Activated naive CD4-positive, alpha-beta T cell treated with anti-CD3 and anti-CD28 coated beads for 36 hours (primary cell): ENCODE results near the gene INAVA. TPM values are rescaled to one million over a fixed set of nuclear protein-coding genes. Genes with fewer than 3 reads are reported as not detected.
A peak's percentile ranks its signal among the peaks of the same experiment; 100 is the strongest.
"Not testable (repeated sequence)": the region's sequence is repeated elsewhere in the genome, so short reads cannot be mapped to it uniquely, and the experiment has no call there.

Source experiments
- CTCF ChIA-PET: fragments of 350-600 bp; sonication (Branson Sonifier 250); formaldehyde crosslinking; loops from one replicate; lab custom pipeline; 2021; ENCODE audit warnings: antibody characterized with exemption; lab: Charles Lee
- DNase-seq: peaks from one replicate; pipeline ENCODE4 v3.0.0-alpha.2; 2020
- H3K27ac Mint-ChIP-seq: one replicate; pipeline ENCODE4 v1.8.0; 2021; ENCODE audit warnings: mild to moderate bottlenecking, mixed read lengths
- H3K27me3 Mint-ChIP-seq: one replicate; pipeline ENCODE4 v1.8.0; 2021; ENCODE audit warnings: low read depth, mixed read lengths
- H3K36me3 Mint-ChIP-seq: one replicate; pipeline ENCODE4 v1.8.0; 2021; ENCODE audit warnings: low read depth, mixed read lengths
- H3K4me1 Mint-ChIP-seq: one replicate; pipeline ENCODE4 v1.8.0; 2021; ENCODE audit warnings: low read depth, mixed read lengths
- H3K4me3 Mint-ChIP-seq: one replicate; pipeline ENCODE4 v1.8.0; 2021; ENCODE audit warnings: mild to moderate bottlenecking, moderate library complexity, mixed read lengths
- H3K9me3 Mint-ChIP-seq: one replicate; pipeline ENCODE4 v1.8.0; 2021; ENCODE audit warnings: mixed read lengths
- intact Hi-C: fragments of 100-400 bp; cut with micrococcal nuclease; formaldehyde crosslinking; loops from one replicate; pipeline ENCODE4 v1.15.1; 2023
- total RNA-seq, 2 experiments: library from RNA; stranded (reverse); gene quantifications; one replicate each; pipeline ENCODE4 v1.2.3, GENCODE V29; 2021

The INAVA gene
- total RNA-seq, 2 experiments from 2014 or later, result not detected

DNA sequence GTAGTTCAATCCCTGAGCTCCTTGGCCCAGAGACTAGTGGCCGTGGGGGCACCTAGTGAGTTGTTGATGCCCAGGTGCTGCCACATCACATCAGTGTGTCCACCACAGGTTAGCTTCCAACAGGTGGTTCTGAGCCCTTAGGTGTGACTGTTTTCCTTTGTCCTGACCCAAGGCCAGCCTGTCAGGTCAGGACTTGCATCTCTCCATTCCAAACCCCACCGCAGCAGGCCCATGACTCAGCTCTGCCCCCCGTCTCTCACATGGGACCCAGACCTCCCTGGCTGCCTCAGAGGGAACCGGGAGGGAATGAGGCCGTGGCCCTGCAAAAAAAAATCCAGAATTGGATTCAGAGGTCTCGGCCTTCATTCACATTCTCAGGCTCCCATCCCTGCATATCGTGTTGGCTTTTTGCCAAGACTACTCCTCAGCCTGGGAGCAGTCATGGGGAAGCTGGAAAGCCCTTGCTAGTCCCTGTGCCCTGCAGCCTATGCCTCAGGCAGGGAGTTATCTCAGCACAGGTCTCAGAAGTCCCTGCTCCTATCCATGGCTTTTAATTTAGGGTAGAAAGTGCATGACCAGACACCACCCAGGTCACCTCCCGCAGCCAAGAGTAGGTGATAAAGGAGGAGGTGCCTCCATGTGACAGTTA lies 7.2 kb downstream of the INAVA start:
- CTCF ChIA-PET, result no interaction called here
- no peaks in the 10 kb centered on the region for H3K27me3 Mint-ChIP-seq
- intact Hi-C loops, result no loop called here

DNA sequence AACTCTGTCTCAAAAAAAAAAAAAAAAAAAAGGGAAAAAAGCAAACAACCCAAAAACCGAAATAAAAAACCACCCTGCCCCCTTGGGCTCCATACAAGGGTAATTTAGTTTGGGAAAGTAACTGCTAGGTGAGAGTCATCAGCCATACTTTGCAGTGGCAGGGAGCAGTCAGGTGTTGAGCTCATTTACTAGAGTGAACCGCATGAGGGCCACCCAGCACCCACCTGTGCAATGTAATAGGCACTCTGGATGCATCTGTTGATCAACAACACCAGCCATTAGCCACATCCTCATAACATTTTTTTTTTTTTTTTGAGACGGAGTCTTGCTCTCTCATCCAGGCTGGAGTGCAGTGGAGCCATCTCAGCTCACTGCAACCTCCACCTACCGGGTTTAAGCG lies 9.1 kb downstream of the INAVA start:
- H3K4me1 Mint-ChIP-seq, result peaks cover 12% of the 10 kb centered on the region
- peaks cover 2% of the 10 kb centered on the region for H3K27me3 Mint-ChIP-seq
- H3K9me3 Mint-ChIP-seq, result no peaks in the 10 kb centered on the region
- no peaks in the 10 kb centered on the region for H3K36me3 Mint-ChIP-seq
- CTCF ChIA-PET, result interaction anchor here (0.6 kb wide), 1 partner anchor 101 kb away, joined by 4 read pairs; no protein-coding TSS in a partner anchor
- no peak overlapping the region for H3K4me3 Mint-ChIP-seq
- no peak overlapping the region for H3K27ac Mint-ChIP-seq
- DNase-seq, result no peak
- intact Hi-C loops, result loop anchor here (2.0 kb wide), 1 partner anchor 41 kb away; no protein-coding TSS in a partner anchor

More for the DNA sequence above, 7.2 kb downstream of the INAVA start:
- Mint-ChIP-seq H3K36me3 (no peaks in the 10 kb centered on the region), H3K4me1 (peaks cover 12% of the 10 kb centered on the region), H3K9me3 (no peaks in the 10 kb centered on the region), H3K27ac (no peak overlapping the region), H3K4me3 (no peak overlapping the region)
- DNase-seq, result no peak

DNA sequence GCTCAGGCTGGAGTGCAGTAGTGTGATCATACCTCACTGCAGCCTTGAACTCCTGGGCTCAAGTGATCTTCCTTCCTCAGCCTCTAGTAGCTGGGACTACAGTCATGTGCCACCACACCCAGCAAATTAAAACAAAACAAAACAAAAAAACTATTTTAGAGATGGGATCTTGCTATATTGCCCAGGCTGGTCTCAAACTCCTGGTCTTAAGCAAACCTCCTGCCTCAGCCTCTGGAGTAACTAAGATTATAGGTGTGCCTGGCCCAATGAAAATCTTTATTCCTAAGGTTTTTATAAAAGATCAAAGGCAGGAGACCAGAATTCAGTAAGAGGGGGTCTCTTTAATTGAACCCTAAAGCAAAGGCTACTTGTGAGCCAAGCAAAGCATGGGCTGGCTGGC lies 10.1 kb downstream of the INAVA start:
- CTCF ChIA-PET, result interaction anchor here (0.6 to 2.3 kb wide), 4 partner anchors 8 to 760 kb away, joined by 3 to 8 read pairs (median 3); no protein-coding TSS in a partner anchor
- Mint-ChIP-seq H3K9me3 (no peaks in the 10 kb centered on the region), H3K4me1 (peaks cover 12% of the 10 kb centered on the region), H3K36me3 (no peaks in the 10 kb centered on the region), H3K27me3 (peaks cover 2% of the 10 kb centered on the region), H3K4me3 (no peak overlapping the region), H3K27ac (no peak overlapping the region)
- no peak for DNase-seq
- intact Hi-C loops, result loop anchor here (1.0 to 5.0 kb wide), 5 partner anchors 15 to 456 kb away; no protein-coding TSS in a partner anchor

DNA sequence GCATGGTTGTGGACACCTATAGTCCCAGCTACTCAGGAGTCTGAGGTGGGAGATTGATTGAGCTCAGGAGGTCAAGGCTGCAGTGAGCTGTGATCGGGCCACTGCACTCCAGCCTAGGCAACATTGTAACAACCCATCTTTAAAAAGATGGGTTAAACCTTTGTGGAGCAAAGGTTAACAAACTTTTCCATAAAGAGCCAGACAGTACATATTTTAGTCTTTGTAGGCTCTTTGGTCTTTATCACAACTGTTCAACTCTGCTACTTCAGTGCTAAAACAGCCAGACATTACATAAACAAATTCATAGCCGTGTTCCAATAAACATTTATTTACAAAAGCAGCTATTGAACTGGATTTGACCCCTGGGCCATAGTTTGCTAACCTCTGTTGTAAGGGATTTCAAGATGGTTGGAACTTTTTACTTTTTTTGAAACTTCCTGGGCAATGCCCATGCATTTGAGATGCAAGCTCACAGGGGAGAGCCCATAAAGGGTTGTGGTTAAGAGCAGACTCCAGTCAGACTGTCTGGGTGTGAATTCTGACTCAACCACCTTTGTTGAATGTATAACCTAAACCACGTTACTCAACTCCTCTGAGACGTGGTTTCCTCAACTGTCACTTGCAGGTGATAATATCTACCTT lies 10.8 kb downstream of the INAVA start:
- peak; percentile 65 for DNase-seq
- no peak overlapping the region for H3K27ac Mint-ChIP-seq
- peaks cover 2% of the 10 kb centered on the region for H3K27me3 Mint-ChIP-seq
- H3K9me3 Mint-ChIP-seq, result no peaks in the 10 kb centered on the region
- intact Hi-C loops, result loop anchor here (1.0 to 5.0 kb wide), 5 partner anchors 16 to 457 kb away; no protein-coding TSS in a partner anchor
- peaks cover 12% of the 10 kb centered on the region for H3K4me1 Mint-ChIP-seq
- CTCF ChIA-PET, result interaction anchor here (0.6 to 2.3 kb wide), 3 partner anchors 16 to 409 kb away, joined by 3 to 8 read pairs (median 3); no protein-coding TSS in a partner anchor
- no peaks in the 10 kb centered on the region for H3K36me3 Mint-ChIP-seq
- no peak overlapping the region for H3K4me3 Mint-ChIP-seq

DNA sequence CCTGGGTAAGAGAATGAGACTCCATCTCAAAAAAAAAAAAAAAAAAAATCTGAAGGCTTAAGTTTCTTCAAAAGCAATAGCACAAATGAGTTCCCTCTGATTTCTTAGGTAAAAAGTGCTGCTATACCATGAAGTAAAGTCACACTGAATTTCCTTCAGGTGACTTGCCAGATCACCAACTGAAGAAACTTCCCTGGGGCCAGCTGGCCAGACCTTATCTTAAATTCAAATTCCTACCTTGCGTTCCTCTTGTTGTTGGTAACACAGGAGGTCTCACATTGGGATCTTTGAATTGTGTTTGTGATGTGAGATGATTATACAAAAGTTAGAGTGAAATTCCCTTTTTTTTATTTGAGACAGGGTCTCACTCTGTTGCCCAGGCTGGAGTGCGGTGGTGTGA lies 11.8 kb downstream of the INAVA start:
- H3K27me3 Mint-ChIP-seq, result peaks cover 2% of the 10 kb centered on the region
- DNase-seq, result no peak
- CTCF ChIA-PET, result interaction anchor here (0.6 to 2.3 kb wide), 5 partner anchors 16 to 107 kb away, joined by 3 to 8 read pairs (median 3); no protein-coding TSS in a partner anchor

GRCh38 chr1:200907611-200908097 lies 13.0 kb downstream of the INAVA start:
- H3K4me1 Mint-ChIP-seq, result peaks cover 12% of the 10 kb centered on the region
- no peak overlapping the region for H3K27ac Mint-ChIP-seq
- no peaks in the 10 kb centered on the region for H3K9me3 Mint-ChIP-seq
- no peak overlapping the region for H3K4me3 Mint-ChIP-seq
- no peaks in the 10 kb centered on the region for H3K36me3 Mint-ChIP-seq
- peaks cover 2% of the 10 kb centered on the region for H3K27me3 Mint-ChIP-seq
- CTCF ChIA-PET, result no interaction called here
- DNase-seq, result no peak
- intact Hi-C loops, result loop anchor here (5.0 kb wide), 1 partner anchor 280 kb away; no protein-coding TSS in a partner anchor

More for the DNA sequence above, 11.8 kb downstream of the INAVA start:
- H3K27ac Mint-ChIP-seq, result no peak overlapping the region
- no peaks in the 10 kb centered on the region for H3K36me3 Mint-ChIP-seq
- H3K4me3 Mint-ChIP-seq, result no peak overlapping the region
- intact Hi-C loops, result loop anchor here (5.0 kb wide), 1 partner anchor 279 kb away; no protein-coding TSS in a partner anchor
- no peaks in the 10 kb centered on the region for H3K9me3 Mint-ChIP-seq
- H3K4me1 Mint-ChIP-seq, result peaks cover 12% of the 10 kb centered on the region

- CTCF ChIA-PET, result no interaction called here
These were observed 13.6 kb downstream of the INAVA start for GRCh38 chr1:200908191-200908868.

DNA sequence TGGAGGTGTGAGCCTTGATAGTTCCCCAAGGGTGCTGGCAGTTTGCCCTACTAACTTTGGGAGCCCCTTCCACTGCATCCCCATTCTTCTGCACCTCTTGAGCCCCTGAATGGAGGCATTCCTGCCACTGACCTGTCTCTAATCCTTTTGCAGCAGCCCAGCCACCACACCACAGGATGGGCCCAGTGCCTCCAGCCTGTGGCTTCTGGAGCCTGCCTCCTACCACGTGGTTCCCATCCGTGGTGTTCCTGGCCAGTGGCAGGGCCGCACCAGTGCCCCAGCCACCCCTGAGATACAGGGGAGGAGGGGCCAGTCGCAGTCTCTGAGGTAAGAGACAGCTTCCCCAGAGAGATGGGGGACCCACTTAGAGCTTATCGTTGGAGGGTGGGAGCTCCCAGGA lies 14.4 kb downstream of the INAVA start:
- no peak overlapping the region for H3K4me3 Mint-ChIP-seq
- H3K27ac Mint-ChIP-seq, result no peak overlapping the region
- peaks cover 12% of the 10 kb centered on the region for H3K4me1 Mint-ChIP-seq
- no peaks in the 10 kb centered on the region for H3K9me3 Mint-ChIP-seq
- no peak for DNase-seq
- CTCF ChIA-PET, result interaction anchor here (0.6 kb wide), 1 partner anchor 65 kb away, joined by 3 read pairs; no protein-coding TSS in a partner anchor
- H3K27me3 Mint-ChIP-seq, result peaks cover 2% of the 10 kb centered on the region
- no peaks in the 10 kb centered on the region for H3K36me3 Mint-ChIP-seq
- intact Hi-C loops, result loop anchor here (5.0 kb wide), 1 partner anchor 282 kb away; no protein-coding TSS in a partner anchor

More at GRCh38 chr1:200908191-200908868, 13.6 kb downstream of the INAVA start:
- intact Hi-C loops, result loop anchor here (5.0 kb wide), 1 partner anchor 281 kb away; no protein-coding TSS in a partner anchor
- Mint-ChIP-seq H3K36me3 (no peaks in the 10 kb centered on the region), H3K9me3 (no peaks in the 10 kb centered on the region), H3K4me1 (peaks cover 12% of the 10 kb centered on the region), H3K27ac (no peak overlapping the region), H3K27me3 (peaks cover 2% of the 10 kb centered on the region), H3K4me3 (no peak overlapping the region)
- DNase-seq, result no peak

- H3K36me3 Mint-ChIP-seq, result no peaks in the 10 kb centered on the region
- CTCF ChIA-PET, result no interaction called here
- H3K4me3 Mint-ChIP-seq, result no peak overlapping the region
- no peaks in the 10 kb centered on the region for H3K9me3 Mint-ChIP-seq
- peaks cover 2% of the 10 kb centered on the region for H3K27me3 Mint-ChIP-seq
- peaks cover 12% of the 10 kb centered on the region for H3K4me1 Mint-ChIP-seq
- intact Hi-C loops, result loop anchor here (5.0 kb wide), 1 partner anchor 282 kb away; no protein-coding TSS in a partner anchor
- DNase-seq, result no peak
- no peak overlapping the region for H3K27ac Mint-ChIP-seq
These were observed 15.1 kb downstream of the INAVA start for GRCh38 chr1:200909757-200910239.

GRCh38 chr1:200911361-200911760 lies 16.7 kb downstream of the INAVA start:
- Mint-ChIP-seq H3K4me1 (peaks cover 2% of the 10 kb centered on the region), H3K9me3 (no peaks in the 10 kb centered on the region), H3K4me3 (no peak overlapping the region), H3K36me3 (no peaks in the 10 kb centered on the region), H3K27me3 (peaks cover 2% of the 10 kb centered on the region), H3K27ac (no peak overlapping the region)
- no peak for DNase-seq
- intact Hi-C loops, result no loop called here
- CTCF ChIA-PET, result no interaction called here

DNA sequence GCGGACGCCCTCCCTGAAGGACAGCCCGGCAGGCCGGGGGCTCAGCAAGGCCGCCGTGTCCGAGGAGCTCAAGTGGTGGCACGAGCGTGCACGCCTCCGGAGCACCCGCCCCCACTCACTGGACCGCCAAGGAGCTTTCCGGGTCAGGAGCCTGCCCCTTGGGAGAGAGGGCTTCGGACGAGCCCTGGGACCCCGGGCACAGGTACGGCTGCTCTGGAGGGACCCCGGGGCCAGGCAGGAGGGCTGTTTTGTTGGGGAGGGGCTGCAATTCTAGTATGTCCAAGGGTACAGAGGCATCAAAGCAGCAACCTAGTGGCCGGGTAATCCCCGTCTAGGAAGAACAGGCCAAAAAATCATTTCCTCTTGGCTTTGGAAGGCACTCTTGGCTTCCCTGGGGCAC lies 17.2 kb downstream of the INAVA start:
- intact Hi-C loops, DNase-seq, H3K4me1 Mint-ChIP-seq, CTCF ChIA-PET, H3K4me3 Mint-ChIP-seq, H3K27me3 Mint-ChIP-seq, H3K36me3 Mint-ChIP-seq, H3K27ac Mint-ChIP-seq, H3K9me3 Mint-ChIP-seq: not testable (repeated sequence)
